Measurements from ENCODE around the gene WNT7B. TPM values are rescaled to one million over a fixed set of nuclear protein-coding genes. Genes with fewer than 3 reads are reported as not detected.

Gene WNT7B
- polyA plus RNA-seq, 1 donor: 7.5 TPM

DNA sequence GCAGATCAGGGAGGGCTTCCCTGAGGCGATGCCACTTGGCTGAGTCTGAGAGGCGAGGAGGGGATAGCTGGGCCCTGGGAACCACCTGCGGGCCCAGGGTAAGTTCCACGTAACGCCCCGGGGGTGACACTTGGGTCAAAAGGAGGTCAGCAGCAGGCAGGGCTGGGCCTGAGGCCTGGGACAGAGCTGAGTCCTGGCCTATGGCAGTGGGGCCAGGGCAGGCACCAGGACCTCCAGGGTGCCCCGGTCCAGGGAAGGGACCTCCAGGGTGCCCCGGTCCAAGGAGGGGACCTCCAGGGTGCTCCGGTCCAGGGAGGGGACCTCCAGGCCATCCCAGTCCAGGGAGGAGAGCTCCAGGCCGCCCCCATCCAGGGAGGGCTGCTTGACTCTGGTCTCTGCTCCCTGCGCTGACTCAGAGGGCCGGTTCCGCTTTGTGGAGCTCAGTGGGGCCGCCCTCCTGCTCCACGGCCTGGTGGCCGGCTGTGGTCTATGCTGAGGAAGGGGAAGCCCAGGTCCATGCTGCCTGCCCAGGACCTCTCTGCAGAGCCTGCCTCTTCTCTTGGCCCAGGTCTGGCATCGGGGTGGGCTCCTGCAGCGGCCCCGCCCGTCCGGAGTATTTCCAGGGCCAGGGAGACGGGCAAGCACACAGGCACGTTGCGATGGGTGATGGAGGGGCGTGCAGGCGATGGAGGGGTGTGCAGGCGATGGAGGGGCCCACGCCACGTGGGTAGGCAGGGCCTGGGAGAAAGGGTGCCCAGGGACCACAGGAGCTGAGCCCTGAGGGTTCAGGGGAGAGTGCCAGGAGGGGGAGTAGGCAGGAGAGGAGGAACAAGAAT, 19.5 kb upstream of the WNT7B start:
- no peak for DNase-seq

DNA sequence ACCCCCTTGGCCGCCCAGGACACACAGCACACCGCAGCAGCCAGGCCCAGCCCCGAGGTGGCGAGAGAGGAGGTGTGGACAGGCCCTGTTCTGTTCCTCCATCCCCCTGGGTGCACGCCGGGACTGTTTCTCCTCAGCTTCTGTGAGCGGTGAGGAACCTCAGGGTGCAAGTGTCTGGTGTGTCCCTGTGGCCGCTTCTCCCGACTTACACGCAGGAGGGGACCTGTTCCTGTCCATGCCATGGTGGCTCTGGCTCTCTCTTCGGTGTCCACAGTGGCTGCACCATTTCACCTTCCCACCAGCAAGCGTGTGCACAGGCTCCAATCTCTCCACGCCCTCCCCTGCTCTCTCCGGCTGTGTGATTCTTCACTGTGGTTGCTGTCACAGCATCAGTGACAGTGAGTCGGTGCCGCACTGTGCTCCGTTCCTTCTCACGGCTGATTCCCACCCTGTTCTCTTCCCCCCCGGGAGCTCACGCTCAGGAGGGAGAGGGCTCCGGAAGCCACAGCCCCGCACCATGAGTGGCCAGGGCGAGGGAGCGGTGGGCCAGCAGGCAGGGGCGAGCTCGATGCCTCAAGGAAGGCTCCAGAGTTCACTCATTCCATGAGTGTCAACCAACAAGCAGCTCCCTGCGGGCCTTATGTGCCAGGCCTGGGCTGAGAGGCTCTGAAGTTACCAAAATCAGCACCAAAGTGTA, 18.6 kb upstream of the WNT7B start:
- no peak for DNase-seq

GRCh38 chr22:45994491-45995404, 17.8 kb upstream of the WNT7B start:
- DNase-seq: no peak

- DNase-seq: no peak
Observed at GRCh38 chr22:45993841-45994240, 16.9 kb upstream of the WNT7B start.

DNA sequence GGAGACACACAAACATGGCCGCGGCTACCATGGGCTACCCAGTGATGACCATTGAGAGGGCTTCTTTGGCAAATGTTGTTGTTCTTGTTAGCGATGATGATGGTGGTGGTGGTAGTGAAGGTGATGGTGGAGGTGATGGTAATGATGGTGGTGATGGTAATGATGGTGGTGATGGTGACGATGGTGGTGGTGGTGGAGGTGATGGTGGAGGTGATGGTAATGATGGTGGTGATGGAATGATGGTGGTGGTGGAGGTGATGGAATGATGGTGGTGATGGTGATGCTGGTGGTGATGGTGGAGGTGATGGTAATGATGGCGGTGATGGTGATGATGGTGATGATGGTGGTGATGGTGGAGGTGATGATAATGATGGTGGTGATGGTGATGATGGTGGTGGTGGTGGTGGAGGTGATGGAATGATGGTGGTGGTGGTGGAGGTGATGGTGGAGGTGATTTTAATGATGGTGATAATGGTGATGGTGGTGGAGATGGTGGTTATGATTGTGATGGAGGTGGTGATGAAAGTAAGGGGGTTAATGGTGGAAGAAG, 16.3 kb upstream of the WNT7B start:
- no peak for DNase-seq

GRCh38 chr22:45992737-45993136, 15.8 kb upstream of the WNT7B start:
- DNase-seq: no peak

GRCh38 chr22:45991098-45991497, 14.1 kb upstream of the WNT7B start:
- DNase-seq: no peak

DNA sequence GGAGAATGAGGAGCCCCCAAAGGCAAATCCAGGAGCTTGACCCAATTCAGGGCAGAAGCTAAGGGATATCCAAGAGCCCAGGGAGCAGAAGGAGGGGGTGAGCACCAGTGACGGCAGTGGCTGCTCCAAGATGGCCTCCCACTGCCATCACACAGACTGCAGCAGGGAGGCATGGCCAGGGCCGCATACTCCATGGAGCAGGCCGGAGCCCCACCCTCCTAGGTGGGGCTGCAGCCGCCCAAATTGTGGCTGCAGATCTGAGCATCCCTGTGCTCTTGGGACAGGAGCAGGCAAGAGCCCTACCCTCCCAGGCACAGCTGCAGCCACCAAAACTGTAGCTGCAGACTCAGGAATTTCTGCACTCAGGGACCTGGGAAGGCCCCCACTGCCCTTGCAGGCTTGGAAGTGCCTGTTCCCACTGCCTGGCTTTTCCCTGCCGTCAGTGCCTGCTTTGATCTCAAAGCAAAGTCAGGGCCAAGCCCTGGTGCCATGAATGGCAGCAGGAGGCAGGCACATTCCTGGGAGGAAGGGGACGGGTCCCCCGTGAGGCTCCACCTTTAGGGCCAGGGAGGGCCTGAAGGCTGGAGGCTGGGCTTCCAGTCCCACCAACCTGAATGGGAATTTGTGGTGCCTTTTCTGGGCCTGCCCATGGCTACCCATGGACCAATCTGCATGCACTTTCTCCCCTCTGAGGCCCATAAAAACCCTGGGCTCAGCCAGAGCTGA, 10.3 kb upstream of the WNT7B start:
- no peak for DNase-seq

DNA sequence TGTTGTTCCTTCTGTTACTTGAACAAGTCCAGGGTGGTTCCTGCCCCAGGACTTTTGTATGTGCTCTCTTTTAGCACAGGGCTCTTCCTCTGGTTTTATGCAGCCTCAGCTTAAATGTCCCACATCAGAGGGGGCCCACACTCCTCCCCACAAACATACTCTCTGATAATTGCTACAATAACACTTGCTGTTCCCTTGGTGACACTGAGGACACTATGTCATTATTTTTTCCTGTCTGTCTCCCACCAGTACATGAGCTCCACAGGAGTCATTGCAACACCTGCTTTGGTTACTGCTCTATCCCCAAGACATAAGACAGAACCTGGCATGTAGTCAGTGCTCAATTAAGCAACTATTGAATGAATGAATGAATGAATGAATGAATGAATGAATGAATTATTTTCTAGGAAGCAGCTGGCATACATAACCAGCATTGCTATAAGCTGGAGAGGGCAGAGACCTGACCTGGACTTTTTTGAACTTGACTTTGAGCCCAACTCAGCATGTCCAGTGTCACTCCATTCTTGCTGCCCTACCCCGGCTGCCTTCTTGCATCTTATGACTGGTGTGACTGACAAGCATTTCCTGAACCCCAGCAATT, 7.5 kb upstream of the WNT7B start:
- no peak for DNase-seq

- no peak for DNase-seq
Observed at GRCh38 chr22:45983797-45984196, 6.8 kb upstream of the WNT7B start.

DNA sequence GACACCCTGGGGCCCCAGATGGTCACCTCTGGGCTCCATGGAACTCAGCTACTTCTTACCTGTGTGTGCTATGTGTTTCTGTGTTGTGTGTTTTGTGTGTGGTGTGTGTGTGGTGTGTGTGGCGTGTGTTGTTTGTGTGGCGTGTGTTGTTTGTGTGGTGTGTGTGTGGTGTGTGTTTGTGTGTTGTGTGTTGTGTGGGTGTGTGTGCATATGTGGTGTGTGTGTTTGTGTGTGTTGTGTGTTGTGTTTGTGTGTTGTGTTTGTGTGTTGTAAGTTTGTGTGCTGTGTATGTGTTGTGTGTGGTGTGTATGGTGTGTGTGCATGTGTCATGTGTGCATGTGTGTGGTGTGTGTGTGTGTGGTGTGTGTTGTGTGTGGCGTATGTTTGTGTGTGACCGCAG, 3.8 kb upstream of the WNT7B start:
- DNase-seq: no peak

GRCh38 chr22:45980268-45980570, 3.3 kb upstream of the WNT7B start:
- DNase-seq: no peak

DNA sequence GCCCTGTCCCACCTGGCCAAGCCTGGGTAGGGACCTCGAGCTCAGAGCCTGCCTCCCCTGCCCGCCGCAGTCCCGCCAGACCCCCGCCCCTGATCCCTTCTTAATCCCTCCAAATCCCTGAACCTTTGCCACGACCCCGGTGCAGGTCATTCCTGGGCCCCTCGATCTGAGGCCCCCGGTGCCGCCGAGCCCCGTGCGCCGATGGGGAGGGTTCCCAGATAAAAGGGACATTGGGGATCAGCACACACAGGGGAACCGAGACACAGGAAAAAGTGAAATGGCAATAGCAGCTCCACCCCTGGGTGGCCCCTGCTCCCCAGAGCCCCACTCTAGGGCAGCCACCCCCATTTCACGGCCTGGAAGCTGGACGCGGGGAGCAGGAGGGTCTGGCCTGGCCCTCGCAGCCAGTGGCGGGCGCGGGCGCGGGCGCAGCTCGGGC, 1.3 kb upstream of the WNT7B start:
- DNase-seq: no peak

- DNase-seq: no peak
Observed at GRCh38 chr22:45977551-45978274, 751 bp upstream of the WNT7B start.

DNA sequence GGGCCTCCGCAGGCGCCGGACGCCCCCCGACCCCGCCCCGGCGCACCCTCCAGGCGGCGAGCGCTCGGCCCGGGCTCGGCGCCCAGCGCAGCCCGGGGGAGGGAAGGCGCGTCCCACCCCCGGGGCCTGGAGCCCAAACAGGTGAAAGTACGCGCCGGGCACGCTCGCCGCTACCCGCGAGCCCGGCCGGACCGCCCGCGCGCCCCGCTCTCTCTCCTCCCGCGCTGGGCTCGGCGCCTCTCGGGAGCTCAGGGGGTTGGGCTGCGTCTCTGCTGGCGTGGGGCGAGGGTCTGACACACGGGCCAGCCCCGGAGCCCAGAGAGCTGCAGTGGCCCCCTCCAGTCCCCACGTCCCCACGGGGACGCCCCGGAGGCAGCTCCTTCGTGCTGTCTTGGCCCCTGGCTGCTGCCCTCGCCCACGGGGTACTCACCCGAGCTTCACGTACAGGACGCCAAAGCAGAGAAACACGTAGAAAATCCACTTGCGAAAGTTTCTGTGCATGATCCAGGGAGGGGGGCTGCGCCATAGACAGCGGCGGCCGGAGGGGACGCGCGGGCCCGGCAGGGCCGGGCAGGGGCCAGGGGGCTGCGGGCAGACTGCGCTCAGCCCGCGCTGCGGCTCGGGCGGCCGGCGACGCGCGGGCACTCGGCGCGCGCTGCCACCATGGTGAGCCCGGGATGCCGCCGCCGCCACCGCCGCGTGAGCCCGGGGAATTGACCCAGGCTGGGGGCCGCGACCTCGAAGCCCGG, 534 bp downstream of the WNT7B start:
- no peak for DNase-seq

- no peak for DNase-seq
Observed at GRCh38 chr22:45975164-45976161, 1.5 kb downstream of the WNT7B start.

- DNase-seq: no peak
Observed at GRCh38 chr22:45974498-45974897, 2.5 kb downstream of the WNT7B start.

DNA sequence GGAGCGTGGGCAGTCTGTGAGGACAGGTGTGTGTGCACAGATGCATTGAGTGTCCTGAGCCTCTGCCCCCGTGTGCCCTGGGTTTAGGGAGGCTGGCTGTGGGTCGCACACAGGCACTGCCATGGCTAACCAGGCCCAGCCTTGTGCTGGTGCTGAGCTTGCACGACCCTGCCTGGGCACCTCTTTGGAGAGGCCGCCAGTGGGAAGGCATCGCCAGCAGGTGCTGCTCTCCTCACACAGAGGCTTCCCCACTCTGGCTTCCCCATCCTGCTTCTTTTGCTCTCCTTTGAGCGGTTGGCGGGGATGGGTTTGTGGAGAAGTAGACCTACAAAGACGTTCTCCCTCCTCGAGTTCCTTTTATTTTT, 4.1 kb downstream of the WNT7B start:
- no peak for DNase-seq
